ENCODE results near the gene AKT3.

- TF ChIP-seq CREB1 (IDR thresholded peaks at IDR 0.05): no peak
- no peak for TF ChIP-seq POLR2A (IDR thresholded peaks at IDR 0.05; ENCODE audit: control extremely low read depth in 1 of 2, low read depth in 2 of 2, low read length in 2 of 2)
- TF ChIP-seq SRF (IDR thresholded peaks at IDR 0.05; ENCODE audit: low read depth, low read length): no peak
- no peak for TF ChIP-seq CHD1 (IDR thresholded peaks at IDR 0.05; ENCODE audit: low read depth, low read length)
These were observed 30.6 kb downstream of the AKT3 start for GRCh38 chr1:243819438-243819839.

Data from H1 (cell line).